HUES6 (cell line): ENCODE measurements around the gene PLCXD1.
"Not testable (repeated sequence)": the region's sequence is repeated elsewhere in the genome, so short reads cannot be mapped to it uniquely, and the experiment has no call there.

Experiments used
- H3K27ac ChIP-seq: 2 replicates; pipeline ENCODE4 v1.7.0; 2013; ENCODE audit warnings: low read depth, mild to moderate bottlenecking, low read length, inconsistent platforms
- H3K27me3 ChIP-seq: 2 replicates; pipeline ENCODE4 v1.6.1; 2013; ENCODE audit warnings: low read length; ENCODE audit not compliant: control insufficient read depth, insufficient read depth
- H3K36me3 ChIP-seq: 2 replicates; pipeline ENCODE4 v1.6.1; 2013; ENCODE audit warnings: low read length; ENCODE audit not compliant: control insufficient read depth, insufficient read depth
- H3K4me1 ChIP-seq: 2 replicates; pipeline ENCODE4 v1.6.1; 2013; ENCODE audit warnings: low read length; ENCODE audit not compliant: control insufficient read depth, insufficient read depth
- H3K4me3 ChIP-seq: 2 replicates; pipeline ENCODE4 v1.5.1; 2013; ENCODE audit warnings: low read depth, low read length
- H3K9ac ChIP-seq: one replicate; pipeline ENCODE4 v1.6.1; 2013; ENCODE audit warnings: mild to moderate bottlenecking, low read length
- H3K9me3 ChIP-seq: 2 replicates; pipeline ENCODE4 v1.6.1; 2013; ENCODE audit warnings: low read depth, low read length; ENCODE audit not compliant: control insufficient read depth, insufficient read depth

Gene PLCXD1

DNA sequence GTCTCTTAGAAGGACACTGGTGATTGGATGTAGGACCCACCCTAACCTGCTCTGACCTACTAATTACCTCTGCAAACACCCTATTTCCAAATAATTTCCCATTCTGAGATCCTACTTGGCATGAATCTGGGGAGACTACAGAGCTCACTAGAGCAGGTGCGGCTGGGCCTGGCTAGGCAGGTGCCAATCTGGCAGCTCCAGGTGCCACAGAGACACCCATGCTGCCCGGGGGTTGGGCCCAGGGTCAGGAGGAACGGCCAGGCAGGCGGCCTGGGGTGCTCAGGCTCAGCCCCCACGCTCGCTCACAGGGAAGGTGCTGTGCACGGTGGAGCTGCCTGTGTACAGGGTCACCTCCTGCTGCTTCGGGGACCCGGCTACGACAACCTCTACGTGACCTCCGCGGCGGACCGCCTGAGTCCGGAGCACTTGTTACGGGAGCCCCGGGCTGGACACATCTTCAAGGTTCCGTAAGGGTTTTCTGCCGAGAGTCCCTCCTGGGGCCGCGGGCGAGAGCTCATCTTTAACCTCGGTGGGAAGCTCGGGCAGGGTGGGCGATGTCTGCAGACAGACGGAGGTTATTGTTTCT, 26.5 kb upstream of the PLCXD1 start:
- Histone ChIP-seq H3K4me1 (no peaks in the 10 kb centered on the region), H3K9me3 (peaks cover 2% of the 10 kb centered on the region; the same call in 1 of the 2 replicates), H3K4me3 (no peak overlapping the region), H3K27ac (no peak overlapping the region), H3K27me3 (no peaks in the 10 kb centered on the region; the same call in 1 of the 2 replicates), H3K36me3 (no peaks in the 10 kb centered on the region), H3K9ac (no peak overlapping the region)

- H3K9ac ChIP-seq = no peak overlapping the region
- H3K4me3 ChIP-seq = no peak overlapping the region
- no peak overlapping the region for H3K27ac ChIP-seq
- H3K36me3 ChIP-seq = no peaks in the 10 kb centered on the region
- peaks cover 2% of the 10 kb centered on the region; the same call in 1 of the 2 replicates for H3K9me3 ChIP-seq
- peaks cover 1% of the 10 kb centered on the region; the same call in 1 of the 2 replicates for H3K4me1 ChIP-seq
- no peaks in the 10 kb centered on the region; the same call in 1 of the 2 replicates for H3K27me3 ChIP-seq
Measured at GRCh38 chrX:255923-256331, 25.3 kb upstream of the PLCXD1 start.

DNA sequence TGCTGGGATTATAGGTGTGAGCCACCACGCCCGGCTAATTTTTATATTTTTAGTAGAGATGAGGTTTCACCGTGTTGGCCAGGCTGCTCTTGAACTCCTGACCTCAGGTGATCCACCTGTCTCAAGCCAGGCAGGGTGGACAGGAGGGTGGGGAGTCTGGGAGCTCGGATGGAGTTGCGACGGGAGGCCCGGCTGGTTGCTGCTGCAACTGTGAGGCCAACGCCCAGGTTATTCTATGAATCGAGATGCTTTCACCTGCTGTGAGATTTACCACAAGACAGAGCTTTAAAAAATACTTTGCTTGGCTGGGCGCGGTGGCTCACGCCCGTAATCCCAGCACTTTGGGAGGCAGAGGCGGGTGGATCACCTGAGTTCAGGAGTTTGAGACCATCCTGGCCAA, 24.1 kb upstream of the PLCXD1 start:
- not testable (repeated sequence) for H3K4me3 ChIP-seq, H3K9ac ChIP-seq, H3K27me3 ChIP-seq, H3K36me3 ChIP-seq, H3K27ac ChIP-seq, H3K9me3 ChIP-seq
- peaks cover 12% of the 10 kb centered on the region; the same call in 1 of the 2 replicates for H3K4me1 ChIP-seq

- no peak overlapping the region for H3K9ac ChIP-seq
- peaks cover 14% of the 10 kb centered on the region; the same call in 1 of the 2 replicates for H3K4me1 ChIP-seq
- H3K36me3 ChIP-seq = no peaks in the 10 kb centered on the region
- H3K4me3 ChIP-seq = no peak overlapping the region
- no peaks in the 10 kb centered on the region; the same call in 1 of the 2 replicates for H3K27me3 ChIP-seq
- H3K27ac ChIP-seq = no peak overlapping the region
- H3K9me3 ChIP-seq = peaks cover 2% of the 10 kb centered on the region; the same call in 1 of the 2 replicates
Measured at GRCh38 chrX:257681-258289, 23.4 kb upstream of the PLCXD1 start.

DNA sequence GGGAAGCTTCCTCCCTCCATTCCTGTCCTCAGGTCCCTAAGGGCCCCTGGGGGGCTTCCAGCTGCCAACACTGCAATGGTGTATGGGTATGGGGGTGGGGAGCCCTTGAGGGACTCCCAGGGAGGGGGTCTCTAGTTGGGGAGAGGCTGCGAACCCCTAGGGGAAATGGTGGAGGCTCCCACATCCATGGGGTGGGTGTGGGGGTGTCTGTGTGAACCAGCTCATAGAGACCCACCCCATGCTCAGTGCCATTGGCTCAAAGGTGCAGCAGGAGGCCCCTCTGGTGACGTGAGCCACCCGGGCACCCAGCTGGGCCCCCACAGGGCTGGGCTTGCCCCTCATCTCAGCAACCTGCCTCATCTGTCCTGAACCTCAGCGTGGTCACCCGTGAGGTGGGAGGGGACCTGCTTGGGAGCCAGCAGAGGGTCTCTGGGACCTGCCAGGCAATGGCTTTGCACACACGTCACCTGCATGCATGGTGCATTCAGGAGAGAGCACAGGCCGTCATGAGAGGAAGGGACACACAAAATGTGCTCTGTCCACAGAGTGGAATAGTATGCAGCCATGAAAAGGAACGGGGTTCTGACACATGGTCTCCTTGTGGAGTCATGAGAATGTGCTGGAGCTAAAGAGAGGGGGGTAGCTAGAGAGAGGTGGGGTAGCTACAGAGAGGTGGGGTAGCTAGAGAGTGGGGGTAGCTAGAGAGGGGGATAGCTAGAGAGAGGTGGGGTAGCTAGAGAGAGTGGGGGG, 22.7 kb upstream of the PLCXD1 start:
- Histone ChIP-seq H3K9me3 (0 out of 2 replicates have a peak, but pooled peaks cover 2% of the 10 kb centered on the region), H3K36me3 (no peaks in the 10 kb centered on the region), H3K4me1 (peaks cover 14% of the 10 kb centered on the region; the same call in 1 of the 2 replicates), H3K9ac (no peak overlapping the region), H3K27ac (no peak overlapping the region), H3K27me3 (no peaks in the 10 kb centered on the region; the same call in 1 of the 2 replicates), H3K4me3 (no peak overlapping the region)

DNA sequence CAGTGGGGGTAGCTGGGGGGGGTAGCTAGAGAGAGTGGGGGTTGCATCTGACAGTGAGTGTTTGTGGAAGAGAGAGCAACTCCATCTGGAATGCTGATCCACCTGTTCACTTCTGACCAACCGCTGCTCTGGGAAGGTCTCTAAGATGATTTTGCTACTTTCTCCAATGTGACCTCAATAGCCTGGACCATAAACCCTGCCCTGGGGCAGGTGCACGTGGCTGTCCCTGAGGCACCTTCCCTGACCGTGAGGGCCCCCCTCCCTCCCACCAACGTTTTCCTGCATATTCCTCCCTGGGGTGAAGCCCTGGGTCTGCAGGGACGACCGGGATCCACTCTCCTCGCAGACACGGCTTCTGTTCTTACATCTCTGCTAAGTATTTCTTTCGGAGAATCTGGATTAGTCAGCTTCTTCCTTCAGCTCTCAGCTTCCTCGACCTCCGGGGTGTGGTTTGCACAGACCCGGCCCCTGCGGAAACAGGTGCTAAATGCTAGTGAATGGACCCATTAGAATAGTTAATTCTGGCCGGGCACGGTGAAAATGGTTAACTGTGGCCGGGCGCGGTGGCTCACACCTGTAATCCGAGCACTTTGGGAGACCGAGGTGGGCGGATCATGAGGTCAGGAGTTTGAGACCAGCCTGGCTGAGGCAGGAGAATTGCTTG, 21.4 kb upstream of the PLCXD1 start:
- Histone ChIP-seq H3K4me3 (no peak overlapping the region), H3K9me3 (no peaks in the 10 kb centered on the region), H3K36me3 (no peaks in the 10 kb centered on the region), H3K27me3 (no peaks in the 10 kb centered on the region; the same call in 1 of the 2 replicates), H3K4me1 (peaks cover 14% of the 10 kb centered on the region; the same call in 1 of the 2 replicates), H3K27ac (no peak overlapping the region), H3K9ac (no peak overlapping the region)

- H3K4me1 ChIP-seq = peaks cover 14% of the 10 kb centered on the region; the same call in 1 of the 2 replicates
- H3K36me3 ChIP-seq = no peaks in the 10 kb centered on the region
- H3K9ac ChIP-seq = peak overlapping the region; percentile 43
- H3K4me3 ChIP-seq = no peak overlapping the region
- H3K27ac ChIP-seq = peak overlapping the region; percentile 51; the same call in 1 of the 2 replicates
- H3K27me3 ChIP-seq = no peaks in the 10 kb centered on the region
- no peaks in the 10 kb centered on the region for H3K9me3 ChIP-seq
Measured at GRCh38 chrX:261167-261918, 19.8 kb upstream of the PLCXD1 start.

DNA sequence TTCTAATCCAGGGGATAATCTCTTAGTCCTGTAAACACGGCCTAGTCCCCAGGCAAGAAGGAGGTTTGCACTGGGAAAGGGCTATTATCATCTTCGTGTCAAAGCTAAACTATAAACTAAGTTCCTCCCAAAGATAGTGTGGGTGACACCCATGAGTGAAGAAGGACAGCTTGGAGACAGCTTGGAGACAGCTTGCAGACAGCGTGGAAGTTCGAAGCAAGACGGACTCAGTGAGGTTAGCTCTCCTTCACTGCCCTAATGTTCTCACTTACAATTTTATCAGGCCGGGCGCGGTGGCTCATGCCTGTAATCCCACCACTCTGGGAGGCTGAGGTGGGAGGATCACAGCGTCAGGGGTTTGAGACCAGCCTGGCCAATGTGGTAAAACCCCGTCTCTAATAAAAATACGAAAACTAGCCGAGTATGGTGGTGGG, 19.2 kb upstream of the PLCXD1 start:
- Histone ChIP-seq H3K9ac (no peak overlapping the region), H3K36me3 (no peaks in the 10 kb centered on the region), H3K9me3 (no peaks in the 10 kb centered on the region), H3K27me3 (no peaks in the 10 kb centered on the region), H3K27ac (no peak overlapping the region), H3K4me1 (peaks cover 14% of the 10 kb centered on the region; the same call in 1 of the 2 replicates), H3K4me3 (no peak overlapping the region)

GRCh38 chrX:262381-262909, 18.7 kb upstream of the PLCXD1 start:
- H3K4me3 ChIP-seq = no peak overlapping the region
- H3K36me3 ChIP-seq = no peaks in the 10 kb centered on the region
- no peaks in the 10 kb centered on the region for H3K9me3 ChIP-seq
- no peak overlapping the region for H3K27ac ChIP-seq
- no peak overlapping the region for H3K9ac ChIP-seq
- H3K4me1 ChIP-seq = peaks cover 14% of the 10 kb centered on the region; the same call in 1 of the 2 replicates
- no peaks in the 10 kb centered on the region for H3K27me3 ChIP-seq

DNA sequence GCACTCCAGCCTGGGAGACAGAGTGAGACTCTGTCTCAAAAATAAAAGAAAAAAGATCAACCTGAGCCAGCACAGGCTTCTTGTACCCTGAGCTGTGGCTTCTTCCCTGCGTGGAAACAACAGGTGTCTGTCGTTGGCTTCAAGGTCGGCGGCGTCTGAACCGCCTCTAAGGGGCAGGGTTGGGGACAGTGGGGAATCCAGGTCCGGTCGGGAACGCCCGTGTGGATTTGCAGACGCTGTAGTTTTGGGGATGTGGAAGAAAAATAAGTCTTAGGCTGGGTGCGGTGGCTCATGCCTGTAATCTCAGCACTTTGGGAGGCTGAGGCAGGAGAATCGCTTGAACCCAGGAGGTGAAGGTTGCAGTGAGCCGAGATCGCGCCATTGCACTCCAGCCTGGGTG, 17.2 kb upstream of the PLCXD1 start:
- not testable (repeated sequence) for H3K9me3 ChIP-seq, H3K36me3 ChIP-seq, H3K9ac ChIP-seq, H3K27ac ChIP-seq, H3K27me3 ChIP-seq, H3K4me3 ChIP-seq
- peaks cover 14% of the 10 kb centered on the region; the same call in 1 of the 2 replicates for H3K4me1 ChIP-seq
